Iris pigment epithelial cell (primary cell): ENCODE data around the gene WIZ.

Experiments used
- DNase-seq: peaks from one replicate; pipeline ENCODE4 v3.0.0-alpha.2; 2011; ENCODE audit warnings: low read depth

The WIZ gene

GRCh38 chr19:15464394-15465385 lies 14.9 kb upstream of the WIZ start, which contains the start of gene RASAL3:
Gene RASAL3 (minus strand): TSS chr19:15464544. CDS start chr19:15464358, 186 bp downstream.
- peak; percentile 63 for DNase-seq

GRCh38 chr19:15463861-15464371 lies 14.2 kb upstream of the WIZ start:
- DNase-seq, result no peak

- no peak for DNase-seq
These were observed 11.9 kb upstream of the WIZ start for GRCh38 chr19:15461694-15462093.

GRCh38 chr19:15457701-15458484 lies 8.1 kb upstream of the WIZ start:
- DNase-seq, result no peak

GRCh38 chr19:15456871-15457700 lies 7.3 kb upstream of the WIZ start:
- DNase-seq, result no peak

GRCh38 chr19:15456441-15456840 lies 6.7 kb upstream of the WIZ start:
- DNase-seq, result no peak

- no peak for DNase-seq
These were observed 6.2 kb upstream of the WIZ start for GRCh38 chr19:15455996-15456395.

- no peak for DNase-seq
These were observed 4.4 kb upstream of the WIZ start for GRCh38 chr19:15453906-15454860.

- DNase-seq, result no peak
These were observed 3.4 kb upstream of the WIZ start for GRCh38 chr19:15453091-15453578.

- peak; percentile 92 for DNase-seq
These were observed 2.6 kb upstream of the WIZ start for GRCh38 chr19:15452111-15453047.

GRCh38 chr19:15450528-15450890 lies 753 bp upstream of the WIZ start:
- no peak for DNase-seq

- DNase-seq, result no peak
These were observed 757 bp downstream of the WIZ start for GRCh38 chr19:15448778-15449619.

GRCh38 chr19:15448044-15448777 lies 1.5 kb downstream of the WIZ start:
- DNase-seq, result no peak

GRCh38 chr19:15447057-15447456 lies 2.7 kb downstream of the WIZ start:
- no peak for DNase-seq

- DNase-seq, result no peak
These were observed 3.9 kb downstream of the WIZ start for GRCh38 chr19:15445807-15446376.

- no peak for DNase-seq
These were observed 4.5 kb downstream of the WIZ start for GRCh38 chr19:15445227-15445605.

GRCh38 chr19:15444505-15445226 lies 5.1 kb downstream of the WIZ start:
- no peak for DNase-seq
